Measurements from ENCODE around the gene AGPAT4. TPM values are rescaled to one million over a fixed set of nuclear protein-coding genes. Genes with fewer than 3 reads are reported as not detected.

AGPAT4 gene
- total RNA-seq, 1 experiment from 2014 or later = 15.5 TPM

- no peak overlapping the region for H2AFZ ChIP-seq (ENCODE audit: low read depth, low read length, poor library complexity, severe bottlenecking)
- CTCF ChIA-PET = no interaction called here
- H3K9me2 ChIP-seq (ENCODE audit: insufficient read depth) = no peaks in the 10 kb centered on the region
- no peak overlapping the region for H3K9ac ChIP-seq (ENCODE audit: low read length)
- H3K36me3 ChIP-seq (ENCODE audit: control insufficient read depth in 1 of 2, insufficient read depth in 2 of 2, low read length in 2 of 2) = no peaks in the 10 kb centered on the region
- RAD21 ChIA-PET (ENCODE audit: low non-redundant PET in 1 of 2, low total read pairs in 2 of 2, uncharacterized antibody in 2 of 2, unreplicated experiment in 2 of 2) = no interaction called here
- peaks cover 4 to 25% of the 10 kb centered on the region in 2 experiments; a peak in 2 of 4 replicates for H3K4me1 ChIP-seq (ENCODE audit: control insufficient read depth in 1 of 2, insufficient read depth in 2 of 2, low read length in 2 of 2)
- DNase-seq (ENCODE audit: low read depth, low spot score) (no peak), ATAC-seq (no peak)
- no peaks in the 10 kb centered on the region for H4K20me1 ChIP-seq (ENCODE audit: insufficient read depth)
- BruUV-seq (replicated peaks) = no TSS peak
- intact Hi-C loops (cut with micrococcal nuclease) = loop anchor here (10.0 kb wide), 2 partner anchors 78 to 112 kb away; no protein-coding TSS in a partner anchor
- H3K4me2 ChIP-seq (ENCODE audit: low read length) = no peak overlapping the region
- H3K27ac ChIP-seq (ENCODE audit: low read depth, low read length) = no peak overlapping the region
- POLR2A ChIA-PET = no interaction called here
- no peak overlapping the region for H3K4me3 ChIP-seq (replicated peaks in 1 of 2; ENCODE audit: low read depth in 1 of 2, low read length in 2 of 2)
- TF ChIP-seq CEBPB (IDR thresholded peaks at IDR 0.05; ENCODE audit: low read depth) (0 out of 2 replicates have a peak, but pooled peaks have one; percentile 23), TCF7L2 (IDR thresholded peaks at IDR 0.05; ENCODE audit: borderline replicate concordance, extremely low read depth, insufficient read depth, insufficient read length) (no peak)
- no peaks in the 10 kb centered on the region for H3K9me3 ChIP-seq (ENCODE audit: control insufficient read depth in 1 of 2, insufficient read depth in 1 of 2, low read depth in 1 of 2, low read length in 2 of 2)
- no peaks in the 10 kb centered on the region for H3K27me3 ChIP-seq (ENCODE audit: insufficient read depth, low read length)
- H3K79me2 ChIP-seq (ENCODE audit: insufficient read depth, low read length) = peaks cover 9% of the 10 kb centered on the region; the same call in 1 of the 2 replicates
Measured at GRCh38 chr6:161276605-161277155, 2.8 kb upstream of the AGPAT4 start.

- no peak for ATAC-seq
- no TSS peak for BruUV-seq (replicated peaks)
- ChIA-PET CTCF (interaction anchor here (1.5 kb wide), 2 partner anchors 96 to 98 kb away, joined by 4 read pairs; no protein-coding TSS in a partner anchor), POLR2A (interaction anchor here (2.2 kb wide), 1 partner anchor 10 kb away, joined by 7 read pairs; no protein-coding TSS in a partner anchor), RAD21 (ENCODE audit: low non-redundant PET in 1 of 2, low total read pairs in 2 of 2, uncharacterized antibody in 2 of 2, unreplicated experiment in 2 of 2) (interaction anchor here in 1 of 2 experiments (0.6 kb wide), 1 partner anchor 13 kb away, joined by 3 read pairs; no protein-coding TSS in a partner anchor)
- Histone ChIP-seq H4K20me1 (ENCODE audit: insufficient read depth) (no peaks in the 10 kb centered on the region; the same call in 1 of the 2 replicates), H2AFZ (ENCODE audit: low read depth, low read length, poor library complexity, severe bottlenecking) (peak overlapping the region; percentile 82), H3K4me1 (ENCODE audit: control insufficient read depth in 1 of 2, insufficient read depth in 2 of 2, low read length in 2 of 2) (peaks cover 4 to 32% of the 10 kb centered on the region in 2 experiments; a peak in 2 of 4 replicates), H3K4me2 (ENCODE audit: low read length) (peak overlapping the region; percentile 75), H3K27ac (ENCODE audit: low read depth, low read length) (no peak overlapping the region), H3K79me2 (ENCODE audit: insufficient read depth, low read length) (peaks cover 9% of the 10 kb centered on the region; the same call in 1 of the 2 replicates), H3K27me3 (ENCODE audit: insufficient read depth, low read length) (no peaks in the 10 kb centered on the region), H3K4me3 (replicated peaks in 1 of 2; ENCODE audit: low read depth in 1 of 2, low read length in 2 of 2) (no peak overlapping the region), H3K9me3 (ENCODE audit: control insufficient read depth in 1 of 2, insufficient read depth in 1 of 2, low read depth in 1 of 2, low read length in 2 of 2) (no peaks in the 10 kb centered on the region), H3K36me3 (ENCODE audit: control insufficient read depth in 1 of 2, insufficient read depth in 2 of 2, low read length in 2 of 2) (no peaks in the 10 kb centered on the region), H3K9ac (ENCODE audit: low read length) (no peak overlapping the region), H3K9me2 (ENCODE audit: insufficient read depth) (no peaks in the 10 kb centered on the region)
- DNase-seq (ENCODE audit: low read depth, low spot score) = no peak
- intact Hi-C loops (cut with micrococcal nuclease) = loop anchor here (10.0 kb wide), 2 partner anchors 80 to 110 kb away; no protein-coding TSS in a partner anchor
- TF ChIP-seq FOSL1 (IDR thresholded peaks at IDR 0.05; ENCODE audit: low read depth) = no peak
- TF ChIP-seq POLR2AphosphoS5 (IDR thresholded peaks at IDR 0.05; ENCODE audit: low read depth, low read length) = no peak
- no peak for TF ChIP-seq CEBPB (IDR thresholded peaks at IDR 0.05; ENCODE audit: low read depth)
- TF ChIP-seq SIN3A (IDR thresholded peaks at IDR 0.05; ENCODE audit: low read depth) = no peak
- no peak for TF ChIP-seq MAX (IDR thresholded peaks at IDR 0.05)
- TF ChIP-seq EZH2phosphoT487 (IDR thresholded peaks at IDR 0.05; ENCODE audit: borderline replicate concordance) = no peak
- TF ChIP-seq TCF7L2 (IDR thresholded peaks at IDR 0.05; ENCODE audit: borderline replicate concordance, extremely low read depth, insufficient read depth, insufficient read length) = no peak
- TF ChIP-seq ZFX (IDR thresholded peaks at IDR 0.05) = no peak
- no peak for TF ChIP-seq POLR2A (IDR thresholded peaks at IDR 0.05; ENCODE audit: borderline replicate concordance, extremely low read depth, insufficient read depth, insufficient read length)
- no peak for TF ChIP-seq CTCF (IDR thresholded peaks at IDR 0.05 in 2 of 3, conservative IDR thresholded peaks at IDR 0.05 in 1 of 3; ENCODE audit: borderline replicate concordance in 1 of 3, insufficient read depth in 1 of 3, low read depth in 2 of 3, low read length in 2 of 3)
- TF ChIP-seq CBX3 (IDR thresholded peaks at IDR 0.05; ENCODE audit: low read depth) = no peak
- TF ChIP-seq SRF (IDR thresholded peaks at IDR 0.05; ENCODE audit: low read depth) = no peak
- TF ChIP-seq ZBTB33 (IDR thresholded peaks at IDR 0.05; ENCODE audit: extremely low read depth, insufficient replicate concordance, low read length) = no peak
- no peak for TF ChIP-seq ATF3 (IDR thresholded peaks at IDR 0.05)
Measured at GRCh38 chr6:161274898-161275297, 1.0 kb upstream of the AGPAT4 start.

All from HCT116 (cell line).